ENCODE results near the gene NQO2.

- TF ChIP-seq ZBTB7A (IDR thresholded peaks at IDR 0.05; ENCODE audit: low read depth) (no peak), CREB1 (IDR thresholded peaks at IDR 0.05; ENCODE audit: low read depth) (no peak), YY1 (IDR thresholded peaks at IDR 0.05; ENCODE audit: low read depth) (no peak), FOXM1 (IDR thresholded peaks at IDR 0.05; ENCODE audit: borderline replicate concordance, low read depth) (no peak), TEAD4 (IDR thresholded peaks at IDR 0.05) (no peak), TCF12 (IDR thresholded peaks at IDR 0.05; ENCODE audit: low read depth) (no peak)
Observed at GRCh38 chr6:2998998-2999617, 586 bp upstream of the NQO2 start.
